C4-2B (cell line): Measurements from ENCODE around the gene PODXL.

Source experiments
- CTCF ChIP-seq: fragments of 450-650 bp; conservative IDR thresholded peaks from 2 replicates; pipeline ENCODE4 v1.5.1; 2017; ENCODE audit warnings: mild to moderate bottlenecking
- ZFX ChIP-seq: fragments of 450-650 bp; IDR thresholded peaks from 2 replicates; pipeline ENCODE4 v1.6.1; 2017

- TF ChIP-seq CTCF (no peak), ZFX (no peak)
These were observed 22.6 kb downstream of the PODXL start for GRCh38 chr7:131533566-131534561.
